ENCODE data around the gene SLC25A11.

Gene SLC25A11

GRCh38 chr17:4898351-4898750 lies 41.5 kb downstream of the SLC25A11 start:
- no peak overlapping the region for H3K4me3 ChIP-seq (ENCODE audit: low read depth, low read length)
- no peak for DNase-seq (ENCODE audit: low read depth)
- TF ChIP-seq CTCF (IDR thresholded peaks at IDR 0.05; ENCODE audit: control insufficient read depth, extremely low read depth, insufficient read depth) = no peak

GRCh38 chr17:4897785-4898184 lies 42.1 kb downstream of the SLC25A11 start:
- H3K4me3 ChIP-seq (ENCODE audit: low read depth, low read length) = no peak overlapping the region
- TF ChIP-seq CTCF (IDR thresholded peaks at IDR 0.05; ENCODE audit: control insufficient read depth, extremely low read depth, insufficient read depth) = no peak
- no peak for DNase-seq (ENCODE audit: low read depth)

- TF ChIP-seq CTCF (IDR thresholded peaks at IDR 0.05; ENCODE audit: control insufficient read depth, extremely low read depth, insufficient read depth) = no peak
- no peak for DNase-seq (ENCODE audit: low read depth)
Observed at GRCh38 chr17:4897198-4897687, 42.6 kb downstream of the SLC25A11 start.

GRCh38 chr17:4896332-4897197 lies 43.3 kb downstream of the SLC25A11 start:
- no peak for DNase-seq (ENCODE audit: low read depth)
- H3K4me3 ChIP-seq (ENCODE audit: low read depth, low read length) = no peak overlapping the region
- TF ChIP-seq CTCF (IDR thresholded peaks at IDR 0.05; ENCODE audit: control insufficient read depth, extremely low read depth, insufficient read depth) = no peak

More at GRCh38 chr17:4897198-4897687, 42.6 kb downstream of the SLC25A11 start:
- no peak overlapping the region for H3K4me3 ChIP-seq (ENCODE audit: low read depth, low read length)

- no peak for DNase-seq (ENCODE audit: low read depth)
- TF ChIP-seq CTCF (IDR thresholded peaks at IDR 0.05; ENCODE audit: control insufficient read depth, extremely low read depth, insufficient read depth) = no peak
- H3K4me3 ChIP-seq (ENCODE audit: low read depth, low read length) = no peak overlapping the region
Observed at GRCh38 chr17:4895657-4896331, 44.1 kb downstream of the SLC25A11 start.

GRCh38 chr17:4895121-4895520 lies 44.7 kb downstream of the SLC25A11 start:
- no peak for TF ChIP-seq CTCF (IDR thresholded peaks at IDR 0.05; ENCODE audit: control insufficient read depth, extremely low read depth, insufficient read depth)
- DNase-seq (ENCODE audit: low read depth) = no peak
- no peak overlapping the region for H3K4me3 ChIP-seq (ENCODE audit: low read depth, low read length)
